ENCODE results near the gene NFX1. TPM values are rescaled to one million over a fixed set of nuclear protein-coding genes. Genes with fewer than 3 reads are reported as not detected.
A peak's percentile ranks its signal among the peaks of the same experiment; 100 is the strongest.

The NFX1 gene
- total RNA-seq, 1 experiment from 2014 or later, result 15.4 TPM

- Histone ChIP-seq H3K9ac (ENCODE audit: low read length) (no peak overlapping the region), H3K4me3 (ENCODE audit: low read length) (no peak overlapping the region), H4K20me1 (ENCODE audit: low read length) (no peaks in the 10 kb centered on the region), H3K36me3 (ENCODE audit: low read depth, low read length) (peaks cover 15% of the 10 kb centered on the region; the same call in 1 of the 2 replicates), H3K9me2 (replicated peaks; ENCODE audit: low read length) (no peaks in the 10 kb centered on the region), H3F3A (ENCODE audit: low read length, unreplicated experiment) (no peaks in the 10 kb centered on the region), H3K4me1 (ENCODE audit: insufficient read depth, low read length) (peaks cover 20% of the 10 kb centered on the region), H2AFZ (ENCODE audit: low read length) (no peak overlapping the region), H3K79me2 (ENCODE audit: low read length) (peaks cover 4% of the 10 kb centered on the region; the same call in 1 of the 2 replicates), H3K4me2 (ENCODE audit: low read length) (no peak overlapping the region), H3K27ac (ENCODE audit: low read length) (no peak overlapping the region), H3K27me3 (ENCODE audit: low read length) (no peaks in the 10 kb centered on the region), H3K9me3 (ENCODE audit: low read length) (no peaks in the 10 kb centered on the region)
- no TSS peak for BruUV-seq (replicated peaks)
- ATAC-seq, result no peak
- CTCF ChIA-PET, result no interaction called here
- intact Hi-C loops (cut with micrococcal nuclease), result no loop called here
- DNase-seq, result no peak
- POLR2A ChIA-PET (ENCODE audit: unreplicated experiment), result no interaction called here
- TF ChIP-seq EZH2 (IDR thresholded peaks at IDR 0.05; ENCODE audit: low read length, unreplicated experiment), result no peak
- no peak for TF ChIP-seq CTCF (conservative IDR thresholded peaks at IDR 0.05; ENCODE audit: low read depth, low read length)
- no peak for TF ChIP-seq EZH2phosphoT487 (IDR thresholded peaks at IDR 0.05; ENCODE audit: borderline replicate concordance, low read length)
Measured at GRCh38 chr9:33277484-33277883, 12.8 kb upstream of the NFX1 start.

- H3F3A ChIP-seq (ENCODE audit: low read length, unreplicated experiment), result peaks cover 6% of the 10 kb centered on the region
- BruUV-seq (replicated peaks), result no TSS peak
- no peak for TF ChIP-seq CTCF (conservative IDR thresholded peaks at IDR 0.05; ENCODE audit: low read depth, low read length)
- TF ChIP-seq EZH2phosphoT487 (IDR thresholded peaks at IDR 0.05; ENCODE audit: borderline replicate concordance, low read length), result no peak
- TF ChIP-seq EZH2 (IDR thresholded peaks at IDR 0.05; ENCODE audit: low read length, unreplicated experiment), result no peak
- DNase-seq, result no peak
- H2AFZ ChIP-seq (ENCODE audit: low read length), result no peak overlapping the region
- CTCF ChIA-PET, result no interaction called here
- H3K27ac ChIP-seq (ENCODE audit: low read length), result no peak overlapping the region
- H3K4me1 ChIP-seq (ENCODE audit: insufficient read depth, low read length), result peaks cover 3% of the 10 kb centered on the region; the same call in 1 of the 2 replicates
- H3K36me3 ChIP-seq (ENCODE audit: low read depth, low read length), result no peaks in the 10 kb centered on the region
- H4K20me1 ChIP-seq (ENCODE audit: low read length), result no peaks in the 10 kb centered on the region
- no peak overlapping the region for H3K4me3 ChIP-seq (ENCODE audit: low read length)
- H3K9me3 ChIP-seq (ENCODE audit: low read length), result no peaks in the 10 kb centered on the region
- ATAC-seq, result no peak
- no peaks in the 10 kb centered on the region for H3K9me2 ChIP-seq (replicated peaks; ENCODE audit: low read length)
- H3K79me2 ChIP-seq (ENCODE audit: low read length), result peaks cover 1% of the 10 kb centered on the region
- POLR2A ChIA-PET (ENCODE audit: unreplicated experiment), result no interaction called here
- H3K27me3 ChIP-seq (ENCODE audit: low read length), result no peaks in the 10 kb centered on the region
- no peak overlapping the region for H3K4me2 ChIP-seq (ENCODE audit: low read length)
- intact Hi-C loops (cut with micrococcal nuclease), result no loop called here
- no peak overlapping the region for H3K9ac ChIP-seq (ENCODE audit: low read length)
Measured at GRCh38 chr9:33285502-33285901, 4.8 kb upstream of the NFX1 start.

GRCh38 chr9:33287087-33287490 lies 3.2 kb upstream of the NFX1 start:
- intact Hi-C loops (cut with micrococcal nuclease), result loop anchor here (2.0 kb wide), 1 partner anchor 58 kb away; no protein-coding TSS in a partner anchor
- peak; percentile 19; the same call in 1 of the 2 replicates for ATAC-seq
- POLR2A ChIA-PET (ENCODE audit: unreplicated experiment), result no interaction called here

More at GRCh38 chr9:33287087-33287490, 3.2 kb upstream of the NFX1 start:
- peaks cover 6% of the 10 kb centered on the region for H3F3A ChIP-seq (ENCODE audit: low read length, unreplicated experiment)
- no peak overlapping the region for H2AFZ ChIP-seq (ENCODE audit: low read length)
- peaks cover 14% of the 10 kb centered on the region for H3K4me1 ChIP-seq (ENCODE audit: insufficient read depth, low read length)
- H4K20me1 ChIP-seq (ENCODE audit: low read length), result no peaks in the 10 kb centered on the region
- TF ChIP-seq CTCF (conservative IDR thresholded peaks at IDR 0.05; ENCODE audit: low read depth, low read length), result peak; percentile 75
- no peak for TF ChIP-seq EZH2 (IDR thresholded peaks at IDR 0.05; ENCODE audit: low read length, unreplicated experiment)
- H3K36me3 ChIP-seq (ENCODE audit: low read depth, low read length), result peaks cover 3% of the 10 kb centered on the region
- CTCF ChIA-PET, result interaction anchor here (0.5 to 0.6 kb wide), 3 partner anchors 54 to 187 kb away, joined by 3 to 4 read pairs (median 4); partner anchors contain the start of gene NOL6
- no peaks in the 10 kb centered on the region for H3K27me3 ChIP-seq (ENCODE audit: low read length)
- H3K9me2 ChIP-seq (replicated peaks; ENCODE audit: low read length), result no peaks in the 10 kb centered on the region
- no peak overlapping the region for H3K9ac ChIP-seq (ENCODE audit: low read length)
- peak overlapping the region; percentile 60 for H3K27ac ChIP-seq (ENCODE audit: low read length)
- no TSS peak for BruUV-seq (replicated peaks)
- no peaks in the 10 kb centered on the region for H3K9me3 ChIP-seq (ENCODE audit: low read length)
- peak; percentile 76 for DNase-seq
- no peak overlapping the region for H3K4me3 ChIP-seq (ENCODE audit: low read length)
- no peak overlapping the region for H3K4me2 ChIP-seq (ENCODE audit: low read length)
- H3K79me2 ChIP-seq (ENCODE audit: low read length), result peaks cover 17% of the 10 kb centered on the region
